ENCODE measurements around the gene SCUBE2. TPM values are rescaled to one million over a fixed set of nuclear protein-coding genes. Genes with fewer than 3 reads are reported as not detected.

Gene SCUBE2
- total and polyA plus RNA-seq, 4 donors, result 0.14 to 1.4 (median 0.42) TPM; not detected in 1

DNA sequence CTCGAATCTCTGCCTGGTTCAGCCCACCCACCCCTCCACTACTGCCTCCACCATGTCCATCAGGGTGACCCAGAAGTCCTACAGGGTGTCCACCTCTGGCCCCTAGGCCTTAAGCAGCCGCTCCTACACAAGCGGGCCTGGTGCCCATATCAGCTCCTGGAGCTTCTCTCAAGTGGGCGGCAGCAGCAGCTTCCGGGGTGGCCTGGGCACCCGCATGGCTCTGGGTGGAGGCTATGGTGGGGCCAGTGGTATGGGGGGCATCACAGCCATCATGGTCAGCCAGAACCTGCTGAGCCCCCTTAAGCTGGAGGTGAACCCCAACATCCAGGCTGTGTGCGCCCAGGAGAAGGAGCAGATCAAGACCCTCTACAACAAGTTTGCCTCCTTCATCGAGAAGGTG is 3.0 kb upstream of the SCUBE2 start:
- DNase-seq (ENCODE audit: low spot score), result no peak

DNA sequence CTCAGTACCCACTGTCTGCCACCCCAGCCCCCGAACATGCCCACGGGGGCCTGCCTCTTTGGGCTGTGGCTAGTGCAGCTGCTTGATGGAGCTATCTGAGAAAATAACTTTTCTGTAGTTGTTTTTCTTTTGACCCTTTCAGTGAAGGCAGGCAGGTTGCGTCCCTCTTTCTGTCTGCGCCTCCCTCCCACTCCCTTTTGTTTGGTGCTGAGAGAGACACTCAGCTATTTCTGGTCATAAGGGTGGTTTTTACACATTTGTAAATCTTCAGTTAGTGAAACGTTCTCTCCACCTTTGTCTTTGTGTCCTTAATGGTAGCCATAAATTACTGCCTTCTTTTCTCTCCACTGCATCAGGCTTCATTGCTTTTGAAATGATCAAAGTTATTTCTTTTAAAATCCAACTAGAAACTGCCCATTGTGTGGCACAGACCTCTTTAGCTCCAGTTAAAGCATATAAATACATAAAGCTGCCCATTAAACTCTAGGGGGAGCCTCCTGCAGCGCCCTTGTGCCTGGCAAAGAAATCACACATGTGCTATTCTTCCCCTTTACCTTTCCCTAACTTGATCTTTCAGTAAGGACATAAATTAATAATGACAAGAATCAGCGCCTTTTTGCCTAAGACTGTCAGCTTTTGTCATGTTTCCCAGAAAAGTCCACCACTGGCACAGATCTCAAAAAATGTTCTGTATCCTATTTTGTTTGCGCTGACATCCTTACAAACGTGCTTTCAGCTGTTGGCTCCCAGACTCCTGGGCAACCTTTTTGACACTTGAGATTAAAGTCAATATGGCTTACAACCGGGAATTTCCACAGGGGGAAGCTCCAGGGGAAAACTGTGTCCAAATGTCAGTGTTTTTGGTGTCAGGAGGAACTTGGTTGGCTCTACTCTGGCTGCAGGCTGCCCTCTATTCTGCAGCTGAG is 1.7 kb upstream of the SCUBE2 start:
- Histone ChIP-seq H3K9me3 (ENCODE audit: control insufficient read depth in 4 of 4, low read length in 3 of 4) (no peaks in the 10 kb centered on the region), H3K9ac (ENCODE audit: low read depth in 1 of 2, low read length in 2 of 2) (no peak overlapping the region), H3K27me3 (ENCODE audit: control insufficient read depth in 4 of 4, insufficient read depth in 4 of 4, low read length in 3 of 4) (peaks cover 0 to 5% (median 1%) of the 10 kb centered on the region in 4 donors), H3K4me3 (ENCODE audit: low read depth in 1 of 3, low read length in 3 of 3) (no peak overlapping the region), H3K36me3 (ENCODE audit: control insufficient read depth in 4 of 4, insufficient read depth in 3 of 4, low read depth in 1 of 4, low read length in 3 of 4) (no peaks in the 10 kb centered on the region), H3K27ac (ENCODE audit: low read depth in 1 of 2, low read length in 2 of 2) (no peak overlapping the region), H3K4me1 (ENCODE audit: control insufficient read depth in 4 of 4, insufficient read depth in 4 of 4, low read length in 3 of 4) (peaks cover 0 to 10% (median 7%) of the 10 kb centered on the region in 4 donors)
- 75% methylated on average over 10 of the region's 10 CpGs for WGBS
- DNase-seq (ENCODE audit: low spot score), result no peak
- no peak for TF ChIP-seq NR2F2 (IDR thresholded peaks at IDR 0.05)
- no peak for TF ChIP-seq RAD21 (IDR thresholded peaks at IDR 0.05)
- TF ChIP-seq FOXA1 (IDR thresholded peaks at IDR 0.05), result no peak
- no peak for TF ChIP-seq FOXA2 (IDR thresholded peaks at IDR 0.05)
- no peak for TF ChIP-seq GABPA (IDR thresholded peaks at IDR 0.05 in 1 of 2, conservative IDR thresholded peaks at IDR 0.05 in 1 of 2)
- no peak for TF ChIP-seq RXRA (IDR thresholded peaks at IDR 0.05)
- TF ChIP-seq YY1 (IDR thresholded peaks at IDR 0.05), result no peak

More for the DNA sequence above, 3.0 kb upstream of the SCUBE2 start:
- Histone ChIP-seq H3K4me1 (ENCODE audit: control insufficient read depth in 4 of 4, insufficient read depth in 4 of 4, low read length in 3 of 4) (peaks cover 0 to 10% (median 7%) of the 10 kb centered on the region in 4 donors), H3K9me3 (ENCODE audit: control insufficient read depth in 4 of 4, low read length in 3 of 4) (no peaks in the 10 kb centered on the region), H3K9ac (ENCODE audit: low read depth in 1 of 2, low read length in 2 of 2) (no peak overlapping the region), H3K27ac (ENCODE audit: low read depth in 1 of 2, low read length in 2 of 2) (no peak overlapping the region), H3K36me3 (ENCODE audit: control insufficient read depth in 4 of 4, insufficient read depth in 3 of 4, low read depth in 1 of 4, low read length in 3 of 4) (no peaks in the 10 kb centered on the region), H3K4me3 (ENCODE audit: low read depth in 1 of 3, low read length in 3 of 3) (no peak overlapping the region), H3K27me3 (ENCODE audit: control insufficient read depth in 4 of 4, insufficient read depth in 4 of 4, low read length in 3 of 4) (peaks cover 0 to 5% (median 1%) of the 10 kb centered on the region in 4 donors)
- WGBS, result 96% methylated on average over 8 of the region's 8 CpGs
- TF ChIP-seq NR2F2 (IDR thresholded peaks at IDR 0.05), result no peak
- no peak for TF ChIP-seq RXRA (IDR thresholded peaks at IDR 0.05)
- no peak for TF ChIP-seq EGR1 (IDR thresholded peaks at IDR 0.05; ENCODE audit: low read depth in 2 of 2)

DNA sequence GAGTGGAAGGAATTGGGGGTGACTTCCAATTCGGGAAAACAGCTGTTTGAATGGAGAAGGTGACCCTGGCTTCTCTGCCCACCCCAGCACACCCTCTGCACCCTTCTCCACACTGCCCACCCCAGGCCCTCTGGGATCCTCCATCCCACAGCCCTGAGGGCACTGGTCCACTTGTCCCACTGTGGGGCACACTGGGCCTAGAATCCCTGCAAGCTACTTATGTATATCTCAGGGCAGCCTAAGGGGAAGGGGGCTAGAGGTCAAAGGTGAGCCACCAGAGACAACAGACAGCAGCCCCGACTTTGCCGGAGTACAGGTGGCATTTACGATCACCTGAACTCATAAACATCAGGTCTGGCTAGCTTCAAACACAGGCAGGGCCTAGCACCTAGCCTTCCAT is 673 bp upstream of the SCUBE2 start:
- DNase-seq (ENCODE audit: low spot score), result no peak
- TF ChIP-seq HNF4A (conservative IDR thresholded peaks at IDR 0.05), result no peak
- no peak for TF ChIP-seq NR2F2 (IDR thresholded peaks at IDR 0.05)
- no peak for TF ChIP-seq HNF4G (IDR thresholded peaks at IDR 0.05)
- TF ChIP-seq, protein P1, sequence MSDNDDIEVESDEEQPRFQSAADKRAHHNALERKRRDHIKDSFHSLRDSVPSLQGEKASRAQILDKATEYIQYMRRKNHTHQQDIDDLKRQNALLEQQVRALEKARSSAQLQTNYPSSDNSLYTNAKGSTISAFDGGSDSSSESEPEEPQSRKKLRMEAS (IDR thresholded peaks at IDR 0.05), result no peak
- TF ChIP-seq JUND (IDR thresholded peaks at IDR 0.05), result no peak
- no peak for TF ChIP-seq RXRA (IDR thresholded peaks at IDR 0.05)
- no peak for TF ChIP-seq TAF1 (conservative IDR thresholded peaks at IDR 0.05)
- TF ChIP-seq, protein P2, sequence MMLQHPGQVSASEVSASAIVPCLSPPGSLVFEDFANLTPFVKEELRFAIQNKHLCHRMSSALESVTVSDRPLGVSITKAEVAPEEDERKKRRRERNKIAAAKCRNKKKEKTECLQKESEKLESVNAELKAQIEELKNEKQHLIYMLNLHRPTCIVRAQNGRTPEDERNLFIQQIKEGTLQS (IDR thresholded peaks at IDR 0.05), result no peak
- TF ChIP-seq RAD21 (IDR thresholded peaks at IDR 0.05), result no peak
- no peak for TF ChIP-seq YY1 (IDR thresholded peaks at IDR 0.05)
- TF ChIP-seq EGR1 (IDR thresholded peaks at IDR 0.05; ENCODE audit: low read depth in 2 of 2), result no peak
- no peak for TF ChIP-seq GABPA (IDR thresholded peaks at IDR 0.05 in 1 of 2, conservative IDR thresholded peaks at IDR 0.05 in 1 of 2)
- TF ChIP-seq, protein P3, sequence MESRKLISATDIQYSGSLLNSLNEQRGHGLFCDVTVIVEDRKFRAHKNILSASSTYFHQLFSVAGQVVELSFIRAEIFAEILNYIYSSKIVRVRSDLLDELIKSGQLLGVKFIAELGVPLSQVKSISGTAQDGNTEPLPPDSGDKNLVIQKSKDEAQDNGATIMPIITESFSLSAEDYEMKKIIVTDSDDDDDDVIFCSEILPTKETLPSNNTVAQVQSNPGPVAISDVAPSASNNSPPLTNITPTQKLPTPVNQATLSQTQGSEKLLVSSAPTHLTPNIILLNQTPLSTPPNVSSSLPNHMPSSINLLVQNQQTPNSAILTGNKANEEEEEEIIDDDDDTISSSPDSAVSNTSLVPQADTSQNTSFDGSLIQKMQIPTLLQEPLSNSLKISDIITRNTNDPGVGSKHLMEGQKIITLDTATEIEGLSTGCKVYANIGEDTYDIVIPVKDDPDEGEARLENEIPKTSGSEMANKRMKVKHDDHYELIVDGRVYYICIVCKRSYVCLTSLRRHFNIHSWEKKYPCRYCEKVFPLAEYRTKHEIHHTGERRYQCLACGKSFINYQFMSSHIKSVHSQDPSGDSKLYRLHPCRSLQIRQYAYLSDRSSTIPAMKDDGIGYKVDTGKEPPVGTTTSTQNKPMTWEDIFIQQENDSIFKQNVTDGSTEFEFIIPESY (IDR thresholded peaks at IDR 0.05), result no peak
- no peak for TF ChIP-seq FOXA1 (IDR thresholded peaks at IDR 0.05)
- TF ChIP-seq, protein P4, sequence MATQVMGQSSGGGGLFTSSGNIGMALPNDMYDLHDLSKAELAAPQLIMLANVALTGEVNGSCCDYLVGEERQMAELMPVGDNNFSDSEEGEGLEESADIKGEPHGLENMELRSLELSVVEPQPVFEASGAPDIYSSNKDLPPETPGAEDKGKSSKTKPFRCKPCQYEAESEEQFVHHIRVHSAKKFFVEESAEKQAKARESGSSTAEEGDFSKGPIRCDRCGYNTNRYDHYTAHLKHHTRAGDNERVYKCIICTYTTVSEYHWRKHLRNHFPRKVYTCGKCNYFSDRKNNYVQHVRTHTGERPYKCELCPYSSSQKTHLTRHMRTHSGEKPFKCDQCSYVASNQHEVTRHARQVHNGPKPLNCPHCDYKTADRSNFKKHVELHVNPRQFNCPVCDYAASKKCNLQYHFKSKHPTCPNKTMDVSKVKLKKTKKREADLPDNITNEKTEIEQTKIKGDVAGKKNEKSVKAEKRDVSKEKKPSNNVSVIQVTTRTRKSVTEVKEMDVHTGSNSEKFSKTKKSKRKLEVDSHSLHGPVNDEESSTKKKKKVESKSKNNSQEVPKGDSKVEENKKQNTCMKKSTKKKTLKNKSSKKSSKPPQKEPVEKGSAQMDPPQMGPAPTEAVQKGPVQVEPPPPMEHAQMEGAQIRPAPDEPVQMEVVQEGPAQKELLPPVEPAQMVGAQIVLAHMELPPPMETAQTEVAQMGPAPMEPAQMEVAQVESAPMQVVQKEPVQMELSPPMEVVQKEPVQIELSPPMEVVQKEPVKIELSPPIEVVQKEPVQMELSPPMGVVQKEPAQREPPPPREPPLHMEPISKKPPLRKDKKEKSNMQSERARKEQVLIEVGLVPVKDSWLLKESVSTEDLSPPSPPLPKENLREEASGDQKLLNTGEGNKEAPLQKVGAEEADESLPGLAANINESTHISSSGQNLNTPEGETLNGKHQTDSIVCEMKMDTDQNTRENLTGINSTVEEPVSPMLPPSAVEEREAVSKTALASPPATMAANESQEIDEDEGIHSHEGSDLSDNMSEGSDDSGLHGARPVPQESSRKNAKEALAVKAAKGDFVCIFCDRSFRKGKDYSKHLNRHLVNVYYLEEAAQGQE (IDR thresholded peaks at IDR 0.05), result no peak
- no peak for TF ChIP-seq FOXA2 (IDR thresholded peaks at IDR 0.05)
- TF ChIP-seq, protein P5, sequence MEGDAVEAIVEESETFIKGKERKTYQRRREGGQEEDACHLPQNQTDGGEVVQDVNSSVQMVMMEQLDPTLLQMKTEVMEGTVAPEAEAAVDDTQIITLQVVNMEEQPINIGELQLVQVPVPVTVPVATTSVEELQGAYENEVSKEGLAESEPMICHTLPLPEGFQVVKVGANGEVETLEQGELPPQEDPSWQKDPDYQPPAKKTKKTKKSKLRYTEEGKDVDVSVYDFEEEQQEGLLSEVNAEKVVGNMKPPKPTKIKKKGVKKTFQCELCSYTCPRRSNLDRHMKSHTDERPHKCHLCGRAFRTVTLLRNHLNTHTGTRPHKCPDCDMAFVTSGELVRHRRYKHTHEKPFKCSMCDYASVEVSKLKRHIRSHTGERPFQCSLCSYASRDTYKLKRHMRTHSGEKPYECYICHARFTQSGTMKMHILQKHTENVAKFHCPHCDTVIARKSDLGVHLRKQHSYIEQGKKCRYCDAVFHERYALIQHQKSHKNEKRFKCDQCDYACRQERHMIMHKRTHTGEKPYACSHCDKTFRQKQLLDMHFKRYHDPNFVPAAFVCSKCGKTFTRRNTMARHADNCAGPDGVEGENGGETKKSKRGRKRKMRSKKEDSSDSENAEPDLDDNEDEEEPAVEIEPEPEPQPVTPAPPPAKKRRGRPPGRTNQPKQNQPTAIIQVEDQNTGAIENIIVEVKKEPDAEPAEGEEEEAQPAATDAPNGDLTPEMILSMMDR (IDR thresholded peaks at IDR 0.05; ENCODE audit: low read depth, low read length, missing input control), result no peak
- no peak overlapping the region for H3K9ac ChIP-seq (ENCODE audit: low read depth in 1 of 2, low read length in 2 of 2)

More for the DNA sequence above, 673 bp upstream of the SCUBE2 start:
- Histone ChIP-seq H3K9me3 (ENCODE audit: control insufficient read depth in 4 of 4, low read length in 3 of 4) (no peaks in the 10 kb centered on the region), H3K27ac (ENCODE audit: low read depth in 1 of 2, low read length in 2 of 2) (no peak overlapping the region), H3K4me1 (ENCODE audit: control insufficient read depth in 4 of 4, insufficient read depth in 4 of 4, low read length in 3 of 4) (peaks cover 0 to 10% (median 7%) of the 10 kb centered on the region in 4 donors), H3K4me3 (ENCODE audit: low read depth in 1 of 3, low read length in 3 of 3) (no peak overlapping the region), H3K36me3 (ENCODE audit: control insufficient read depth in 4 of 4, insufficient read depth in 3 of 4, low read depth in 1 of 4, low read length in 3 of 4) (no peaks in the 10 kb centered on the region), H3K27me3 (ENCODE audit: control insufficient read depth in 4 of 4, insufficient read depth in 4 of 4, low read length in 3 of 4) (peaks cover 0 to 5% (median 1%) of the 10 kb centered on the region in 4 donors)
- 73% methylated on average over 4 of the region's 4 CpGs for WGBS
